Left renal cortex interstitium (tissue), 4 donors: Measurements from ENCODE around the gene AFDN. TPM values are rescaled to one million over a fixed set of nuclear protein-coding genes. Genes with fewer than 3 reads are reported as not detected.

Experiments used
- DNase-seq, 4 donors: peaks; one replicate each; pipeline ENCODE4 v3.0.0-alpha.2; 2013; ENCODE audit warnings: low read depth in 4 of 4, low spot score in 2 of 4, missing footprints in 1 of 4
- polyA plus RNA-seq, 4 donors: library from polyadenylated mRNA; unstranded; fragments of 120-200 nt; gene quantifications; one replicate each; pipeline ENCODE4 v1.2.1, GENCODE V29; 2013; ENCODE audit not compliant: insufficient read length in 4 of 4

AFDN gene
- polyA plus RNA-seq, 4 donors = 133 to 248 (median 191) TPM

DNA sequence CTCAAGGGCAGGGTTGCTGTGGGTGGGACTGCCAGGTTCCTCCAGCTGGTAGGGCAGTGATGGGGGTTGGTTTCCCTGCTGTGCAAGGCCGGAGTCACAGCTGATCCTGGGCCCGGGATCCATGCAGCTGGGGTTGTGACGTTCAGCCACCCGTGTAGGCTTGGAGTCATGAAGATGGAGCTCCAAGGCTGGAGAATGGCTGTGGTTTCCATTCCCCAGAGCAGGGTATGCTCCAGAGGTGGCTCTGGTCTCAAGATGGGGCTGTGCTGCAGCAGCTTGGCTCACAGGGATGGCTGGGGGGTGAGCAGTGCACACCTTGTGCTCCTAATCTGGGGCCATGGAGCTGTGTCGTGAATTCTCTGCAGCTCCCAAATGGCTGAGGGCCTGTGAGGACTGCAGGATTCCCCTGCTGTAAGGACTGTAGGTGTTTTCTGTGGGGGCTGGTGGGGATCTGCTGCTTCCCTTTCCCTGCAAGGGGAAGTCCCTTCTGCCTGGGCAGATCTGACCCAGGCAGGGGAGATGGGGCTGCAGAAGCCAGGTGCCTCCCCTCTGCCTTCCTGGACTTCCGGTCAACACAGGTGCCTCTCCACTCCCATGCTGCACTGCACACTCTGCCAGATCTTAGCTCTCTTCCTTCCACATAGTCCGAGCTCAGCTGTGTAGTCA lies 186.7 kb downstream of the AFDN start:
- DNase-seq = no peak

DNA sequence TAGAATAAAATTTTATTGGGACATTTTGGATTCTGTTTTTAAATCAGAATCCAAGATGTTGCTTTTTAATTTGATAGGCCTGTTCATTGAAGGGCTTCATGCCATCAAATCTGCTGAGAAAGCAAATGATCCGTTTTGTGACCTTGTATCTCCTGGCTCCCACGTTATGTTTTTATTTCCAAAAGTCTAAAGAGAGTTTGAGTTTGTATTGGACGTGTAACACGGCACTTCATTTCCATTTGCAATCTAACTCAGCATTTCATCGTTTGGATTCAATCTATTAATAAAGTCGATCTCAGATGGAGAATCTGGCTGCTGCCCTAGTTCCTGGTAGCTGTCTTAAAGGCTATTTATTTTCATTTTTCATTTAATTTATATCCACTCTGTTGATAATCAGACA lies 187.7 kb downstream of the AFDN start:
- DNase-seq = no peak

DNA sequence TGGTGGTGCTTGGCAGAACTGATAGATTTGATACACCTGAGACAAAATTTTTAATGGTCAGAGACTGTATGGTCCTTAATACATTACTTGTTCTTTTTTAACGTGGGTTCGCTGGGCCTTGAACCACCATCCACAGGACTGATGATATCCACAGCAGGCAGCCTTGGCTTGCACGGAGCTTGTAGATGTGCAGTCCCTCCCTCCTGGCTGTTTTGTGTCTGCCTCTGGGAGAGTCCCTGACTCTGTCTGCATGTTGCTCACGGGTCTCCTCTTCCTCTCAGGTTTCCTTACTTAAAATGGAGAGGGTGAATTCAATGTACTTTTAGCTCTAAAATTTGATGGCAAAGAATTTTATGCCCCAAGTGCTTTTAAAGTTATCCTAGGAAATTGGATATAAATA lies 188.3 kb downstream of the AFDN start:
- no peak for DNase-seq

- peak in 1 of 4 donors; percentile 53 for DNase-seq
These were observed 188.9 kb downstream of the AFDN start for GRCh38 chr6:168015482-168016175.

- DNase-seq = no peak
These were observed 189.5 kb downstream of the AFDN start for GRCh38 chr6:168016176-168016620.

- no peak for DNase-seq
These were observed 190.2 kb downstream of the AFDN start for GRCh38 chr6:168016721-168017525.

DNA sequence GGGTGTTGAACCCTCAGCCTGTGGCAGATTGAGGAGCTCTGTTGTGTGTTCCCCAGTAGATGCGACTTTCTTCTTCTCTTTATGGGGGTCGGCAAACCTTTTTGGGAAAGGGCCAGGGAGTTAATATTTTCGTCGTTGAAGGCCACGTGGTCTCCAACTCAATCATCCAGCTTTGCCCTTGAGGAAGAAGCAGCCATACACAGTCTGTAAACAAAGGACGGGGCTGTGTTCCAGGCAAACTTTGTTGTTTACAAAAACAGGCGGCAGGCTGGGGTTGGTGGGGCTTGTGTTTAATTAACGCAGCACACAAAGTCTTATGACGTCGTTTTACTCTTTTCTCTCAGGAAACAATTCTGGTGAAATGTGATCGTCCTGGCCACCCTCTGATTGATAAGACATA lies 190.9 kb downstream of the AFDN start:
- DNase-seq = no peak

GRCh38 chr6:168018664-168019063 lies 192.0 kb downstream of the AFDN start:
- no peak for DNase-seq

- DNase-seq = no peak
These were observed 193.5 kb downstream of the AFDN start for GRCh38 chr6:168020242-168020641.

- DNase-seq = no peak
These were observed 194.9 kb downstream of the AFDN start for GRCh38 chr6:168021581-168021980.

Other genes starting within 250 kb of the AFDN start
- gene KIF25, start 170.8 kb downstream of the AFDN start, polyA plus RNA-seq = under 1 TPM; 0.34 to 0.96 (median 0.57) TPM